ENCODE measurements around the gene TMEM45B. TPM values are rescaled to one million over a fixed set of nuclear protein-coding genes. Genes with fewer than 3 reads are reported as not detected.
"Not testable (repeated sequence)": the region's sequence is repeated elsewhere in the genome, so short reads cannot be mapped to it uniquely, and the experiment has no call there.

TMEM45B gene
- total RNA-seq, 1 donor from 2014 or later = not detected

GRCh38 chr11:129769059-129769458 is 46.6 kb upstream of the TMEM45B start:
- Mint-ChIP-seq H3K27me3 (ENCODE audit: unreplicated experiment) (peaks cover 2% of the 10 kb centered on the region), H3K4me1 (ENCODE audit: unreplicated experiment) (no peaks in the 10 kb centered on the region), H3K9me3 (ENCODE audit: unreplicated experiment) (no peaks in the 10 kb centered on the region), H3K27ac (ENCODE audit: unreplicated experiment) (no peak overlapping the region), H3K36me3 (ENCODE audit: low read depth, unreplicated experiment) (no peaks in the 10 kb centered on the region), H3K4me3 (ENCODE audit: unreplicated experiment) (no peak overlapping the region)
- DNase-seq (ENCODE audit: low spot score) = no peak
- TF ChIP-seq CTCF (IDR thresholded peaks at IDR 0.05; ENCODE audit: unreplicated experiment) = no peak

GRCh38 chr11:129770993-129771392 is 44.7 kb upstream of the TMEM45B start:
- no peaks in the 10 kb centered on the region for H3K9me3 Mint-ChIP-seq (ENCODE audit: unreplicated experiment)
- peaks cover 2% of the 10 kb centered on the region for H3K27me3 Mint-ChIP-seq (ENCODE audit: unreplicated experiment)
- H3K4me1 Mint-ChIP-seq (ENCODE audit: unreplicated experiment) = no peaks in the 10 kb centered on the region
- H3K4me3 Mint-ChIP-seq (ENCODE audit: unreplicated experiment) = no peak overlapping the region
- no peaks in the 10 kb centered on the region for H3K36me3 Mint-ChIP-seq (ENCODE audit: low read depth, unreplicated experiment)
- TF ChIP-seq CTCF (IDR thresholded peaks at IDR 0.05; ENCODE audit: unreplicated experiment) = no peak
- no peak for DNase-seq (ENCODE audit: low spot score)
- H3K27ac Mint-ChIP-seq (ENCODE audit: unreplicated experiment) = no peak overlapping the region

- H3K9me3 Mint-ChIP-seq (ENCODE audit: unreplicated experiment); H3K4me1 Mint-ChIP-seq (ENCODE audit: unreplicated experiment); H3K27ac Mint-ChIP-seq (ENCODE audit: unreplicated experiment); H3K36me3 Mint-ChIP-seq (ENCODE audit: low read depth, unreplicated experiment); H3K4me3 Mint-ChIP-seq (ENCODE audit: unreplicated experiment); H3K27me3 Mint-ChIP-seq (ENCODE audit: unreplicated experiment); DNase-seq (ENCODE audit: low spot score): not testable (repeated sequence)
Measured at GRCh38 chr11:129771456-129771855, 44.2 kb upstream of the TMEM45B start.

- H3K9me3 Mint-ChIP-seq (ENCODE audit: unreplicated experiment) = no peaks in the 10 kb centered on the region
- no peak for TF ChIP-seq CTCF (IDR thresholded peaks at IDR 0.05; ENCODE audit: unreplicated experiment)
- H3K4me3 Mint-ChIP-seq (ENCODE audit: unreplicated experiment) = no peak overlapping the region
- no peaks in the 10 kb centered on the region for H3K36me3 Mint-ChIP-seq (ENCODE audit: low read depth, unreplicated experiment)
- H3K27ac Mint-ChIP-seq (ENCODE audit: unreplicated experiment) = no peak overlapping the region
- no peak for DNase-seq (ENCODE audit: low spot score)
- H3K4me1 Mint-ChIP-seq (ENCODE audit: unreplicated experiment) = no peaks in the 10 kb centered on the region
- peaks cover 1% of the 10 kb centered on the region for H3K27me3 Mint-ChIP-seq (ENCODE audit: unreplicated experiment)
Measured at GRCh38 chr11:129778877-129779276, 36.8 kb upstream of the TMEM45B start.

- TF ChIP-seq CTCF (IDR thresholded peaks at IDR 0.05; ENCODE audit: unreplicated experiment) = no peak
- no peak overlapping the region for H3K27ac Mint-ChIP-seq (ENCODE audit: unreplicated experiment)
- peaks cover 1% of the 10 kb centered on the region for H3K27me3 Mint-ChIP-seq (ENCODE audit: unreplicated experiment)
- no peaks in the 10 kb centered on the region for H3K36me3 Mint-ChIP-seq (ENCODE audit: low read depth, unreplicated experiment)
- H3K4me3 Mint-ChIP-seq (ENCODE audit: unreplicated experiment) = no peak overlapping the region
- H3K4me1 Mint-ChIP-seq (ENCODE audit: unreplicated experiment) = no peaks in the 10 kb centered on the region
- H3K9me3 Mint-ChIP-seq (ENCODE audit: unreplicated experiment) = no peaks in the 10 kb centered on the region
- DNase-seq (ENCODE audit: low spot score) = no peak
Measured at GRCh38 chr11:129779342-129779741, 36.3 kb upstream of the TMEM45B start.
